LNCaP clone FGC (cell line): Measurements from ENCODE around the gene HS2ST1.

Experiments
- DNase-seq: peaks from one replicate; pipeline ENCODE4 v3.0.0-alpha.2; 2011; ENCODE audit warnings: low read depth
- H3K4me3 ChIP-seq: 2 replicates; pipeline ENCODE4 v1.5.1; 2011; ENCODE audit warnings: mild to moderate bottlenecking, low read depth, low read length, control low read depth
- TF ChIP-seq, protein P1 (sequence below): IDR thresholded peaks from 2 replicates; pipeline ENCODE4 v1.5.1; 2012; ENCODE audit warnings: mild to moderate bottlenecking; ENCODE audit not compliant: control insufficient read depth, insufficient read depth; ENCODE audit errors: extremely low read depth

Gene HS2ST1

DNA sequence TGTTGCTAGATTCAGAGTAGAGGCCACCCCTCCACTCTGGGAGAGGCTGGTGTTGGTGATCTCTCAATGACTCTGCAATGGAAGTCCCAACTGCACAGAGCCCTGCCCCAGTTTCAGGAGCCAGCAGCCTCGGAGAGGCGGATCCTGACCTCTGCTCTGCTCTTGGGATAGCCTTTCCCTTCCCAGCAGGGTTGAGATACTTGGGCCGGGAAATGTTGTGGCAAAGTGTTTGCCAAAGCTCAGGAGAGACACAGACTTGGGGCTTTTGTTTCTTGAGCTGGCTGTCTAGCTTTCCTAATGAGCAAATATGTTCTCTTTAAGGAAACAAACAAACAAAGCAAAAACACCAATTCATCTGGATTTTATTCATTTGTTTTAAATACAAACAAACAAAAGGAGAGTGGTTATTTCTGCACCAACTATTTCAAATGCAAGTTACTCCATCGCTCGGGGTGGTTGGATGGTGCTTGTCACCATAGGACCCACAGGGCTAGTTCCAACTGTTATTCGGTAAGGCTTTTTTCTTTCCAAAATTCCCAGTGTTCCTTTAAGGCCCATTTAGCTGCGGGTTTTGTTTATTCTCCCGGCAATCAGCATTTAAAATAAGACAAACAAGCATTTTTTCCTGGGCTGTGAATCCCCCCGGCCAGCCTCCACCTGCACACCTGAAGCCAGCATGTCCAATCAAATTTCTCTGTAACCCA lies 220.3 kb downstream of the HS2ST1 start:
- TF ChIP-seq, protein P1, sequence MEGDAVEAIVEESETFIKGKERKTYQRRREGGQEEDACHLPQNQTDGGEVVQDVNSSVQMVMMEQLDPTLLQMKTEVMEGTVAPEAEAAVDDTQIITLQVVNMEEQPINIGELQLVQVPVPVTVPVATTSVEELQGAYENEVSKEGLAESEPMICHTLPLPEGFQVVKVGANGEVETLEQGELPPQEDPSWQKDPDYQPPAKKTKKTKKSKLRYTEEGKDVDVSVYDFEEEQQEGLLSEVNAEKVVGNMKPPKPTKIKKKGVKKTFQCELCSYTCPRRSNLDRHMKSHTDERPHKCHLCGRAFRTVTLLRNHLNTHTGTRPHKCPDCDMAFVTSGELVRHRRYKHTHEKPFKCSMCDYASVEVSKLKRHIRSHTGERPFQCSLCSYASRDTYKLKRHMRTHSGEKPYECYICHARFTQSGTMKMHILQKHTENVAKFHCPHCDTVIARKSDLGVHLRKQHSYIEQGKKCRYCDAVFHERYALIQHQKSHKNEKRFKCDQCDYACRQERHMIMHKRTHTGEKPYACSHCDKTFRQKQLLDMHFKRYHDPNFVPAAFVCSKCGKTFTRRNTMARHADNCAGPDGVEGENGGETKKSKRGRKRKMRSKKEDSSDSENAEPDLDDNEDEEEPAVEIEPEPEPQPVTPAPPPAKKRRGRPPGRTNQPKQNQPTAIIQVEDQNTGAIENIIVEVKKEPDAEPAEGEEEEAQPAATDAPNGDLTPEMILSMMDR, result no peak
- no peak for DNase-seq
- H3K4me3 ChIP-seq, result no peak overlapping the region

DNA sequence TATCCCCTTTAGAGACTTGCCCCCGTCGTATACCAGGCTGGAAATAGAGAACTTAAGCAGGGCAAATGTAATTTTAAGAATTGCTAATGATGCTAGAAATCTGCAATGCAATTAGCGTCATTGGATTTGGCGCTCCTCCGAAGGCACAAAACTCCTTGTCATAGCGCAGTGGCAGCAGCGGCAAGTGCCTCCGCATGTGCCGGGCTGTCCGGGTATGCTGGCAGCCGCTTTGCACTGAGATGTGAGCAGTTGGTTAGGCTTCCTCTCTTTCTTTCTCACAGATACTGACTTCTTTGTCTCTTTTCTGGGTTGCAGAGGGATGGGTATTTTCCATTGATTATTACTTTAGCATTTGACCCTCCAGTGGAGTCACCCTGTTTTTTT lies 220.9 kb downstream of the HS2ST1 start:
- TF ChIP-seq, protein P1, result no peak
- DNase-seq, result no peak
- no peak overlapping the region for H3K4me3 ChIP-seq

DNA sequence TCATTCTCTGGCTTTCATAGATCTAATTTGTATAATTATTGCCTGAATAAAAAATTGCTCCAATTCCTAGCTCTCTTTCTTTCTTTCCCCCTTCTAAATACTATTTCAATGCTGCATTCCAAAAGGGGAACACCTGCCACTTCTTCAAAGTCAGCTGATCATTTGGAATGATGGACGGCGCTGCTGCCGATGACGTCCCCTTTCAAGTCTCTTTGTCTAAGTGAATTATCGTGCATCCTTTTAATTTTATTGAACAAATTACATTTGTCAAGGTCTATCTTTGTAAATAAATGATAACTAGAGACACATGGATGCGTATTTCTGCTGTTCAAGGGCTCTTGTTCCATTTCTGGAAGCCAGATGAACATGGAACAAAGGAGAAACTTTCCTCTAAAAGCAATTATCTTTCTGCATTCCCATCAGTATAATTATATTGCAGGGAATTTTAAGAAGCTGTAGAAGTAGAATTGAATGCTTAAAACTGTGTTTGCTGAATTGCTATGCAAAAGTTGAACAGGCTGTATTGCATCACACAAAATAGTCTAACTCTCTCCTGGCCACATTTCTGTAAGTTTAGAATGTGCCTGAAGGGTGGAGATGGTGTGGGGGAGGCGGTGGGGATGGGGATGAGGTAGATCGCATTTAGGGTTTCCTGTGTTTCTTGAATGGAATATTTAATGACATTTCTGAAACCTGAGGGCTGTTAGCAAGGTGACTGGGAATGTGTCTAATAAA lies 222.3 kb downstream of the HS2ST1 start:
- TF ChIP-seq, protein P1, result no peak
- H3K4me3 ChIP-seq, result no peak overlapping the region
- DNase-seq, result no peak

DNA sequence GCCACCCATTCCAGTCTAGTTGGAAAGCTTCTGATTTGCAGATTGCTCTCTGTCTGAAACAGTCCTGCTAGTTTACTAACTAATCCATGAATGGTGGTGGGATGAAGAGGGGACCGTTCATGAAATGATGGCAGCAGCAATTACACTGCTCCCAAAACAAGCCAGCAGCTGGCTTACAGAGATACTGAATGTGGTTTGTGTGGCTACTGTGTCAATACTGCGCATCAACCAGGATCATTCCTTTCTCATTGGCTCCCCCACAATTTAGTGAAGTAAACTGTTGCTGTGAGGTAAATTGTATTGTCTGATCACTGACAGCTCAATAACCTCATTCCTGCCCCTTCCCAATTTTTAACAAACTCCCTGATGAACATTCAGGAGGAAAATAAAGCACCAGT lies 222.9 kb downstream of the HS2ST1 start:
- no peak overlapping the region for H3K4me3 ChIP-seq
- TF ChIP-seq, protein P1, result no peak
- no peak for DNase-seq

DNA sequence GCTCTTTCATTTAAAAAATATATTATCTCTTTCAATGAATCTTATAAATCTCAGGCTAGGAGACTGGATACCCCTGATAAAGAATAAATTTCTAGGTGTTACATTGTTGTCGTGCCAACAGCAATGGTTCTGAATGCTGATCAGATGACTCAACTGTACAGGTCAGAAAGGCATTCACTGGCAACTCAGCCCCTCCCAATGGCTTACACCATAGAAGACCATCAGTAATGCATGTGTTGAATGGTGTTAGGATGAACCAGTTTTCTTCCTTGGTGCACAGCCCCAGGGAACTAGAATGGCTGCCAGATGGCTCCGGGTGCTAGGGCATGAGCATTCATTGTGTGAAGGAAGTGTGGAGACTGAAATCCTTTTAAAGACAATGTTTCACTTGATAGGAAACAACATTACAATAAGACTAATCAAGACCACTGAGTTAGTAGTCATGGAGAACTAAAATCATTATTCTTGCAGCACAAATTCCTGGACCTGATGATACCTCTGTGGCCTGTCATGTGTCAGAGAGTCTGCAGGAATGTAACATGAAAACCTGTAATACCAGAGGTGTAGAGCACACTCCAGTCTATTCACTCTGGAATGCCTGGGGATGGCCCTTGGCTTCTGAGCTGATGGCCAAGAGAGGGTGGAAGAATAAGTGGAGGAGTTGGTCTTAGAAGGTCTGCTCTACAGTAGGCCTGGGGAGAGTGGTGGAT lies 226.6 kb downstream of the HS2ST1 start:
- H3K4me3 ChIP-seq, result no peak overlapping the region
- TF ChIP-seq, protein P1, result no peak
- DNase-seq, result no peak

DNA sequence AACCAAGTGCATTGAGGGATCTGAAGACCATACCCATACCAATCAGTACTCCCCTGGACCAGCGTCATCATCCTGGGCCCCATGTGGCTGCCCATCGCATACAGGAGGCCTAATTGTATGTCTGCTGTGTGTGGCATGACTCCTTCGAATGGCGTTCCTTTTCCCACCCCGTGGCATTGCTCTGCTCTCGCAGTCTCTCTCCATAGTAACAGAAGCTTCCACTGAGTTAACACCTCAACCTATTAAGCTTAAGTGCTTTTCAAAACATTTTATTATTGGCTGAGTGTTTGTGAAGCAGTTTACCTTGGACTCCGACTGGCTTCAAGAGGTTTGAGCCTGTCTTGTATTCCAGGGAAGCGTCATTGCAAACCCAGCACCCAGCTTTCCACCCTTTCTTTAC lies 227.1 kb downstream of the HS2ST1 start:
- no peak overlapping the region for H3K4me3 ChIP-seq
- DNase-seq, result no peak
- TF ChIP-seq, protein P1, result no peak
